ENCODE results near the gene SRSF5. TPM values are rescaled to one million over a fixed set of nuclear protein-coding genes. Genes with fewer than 3 reads are reported as not detected.
A peak's percentile ranks its signal among the peaks of the same experiment; 100 is the strongest.

SRSF5 gene
- total RNA-seq, 2 experiments from 2014 or later = 255 to 267 TPM

DNA sequence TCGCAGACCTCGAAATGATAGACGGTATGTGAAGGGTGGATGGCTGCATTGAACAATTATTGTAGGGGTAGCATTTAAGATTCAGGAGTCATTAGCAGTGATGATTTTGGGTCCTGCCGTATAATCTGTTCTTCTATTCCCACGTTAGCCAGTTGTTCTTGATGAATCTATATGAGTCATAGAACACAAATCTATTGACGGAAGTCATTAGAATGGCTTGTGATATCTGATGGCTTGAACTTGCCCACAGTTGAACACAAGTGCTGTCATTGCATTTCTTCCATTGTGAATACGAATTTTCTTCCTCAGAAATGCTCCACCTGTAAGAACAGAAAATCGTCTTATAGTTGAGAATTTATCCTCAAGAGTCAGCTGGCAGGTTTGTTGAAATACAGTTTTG is 1.9 kb downstream of the SRSF5 start:
- peaks cover 72% of the 10 kb centered on the region for H3K36me3 Mint-ChIP-seq (ENCODE audit: low read depth)
- TF ChIP-seq, protein P1, sequence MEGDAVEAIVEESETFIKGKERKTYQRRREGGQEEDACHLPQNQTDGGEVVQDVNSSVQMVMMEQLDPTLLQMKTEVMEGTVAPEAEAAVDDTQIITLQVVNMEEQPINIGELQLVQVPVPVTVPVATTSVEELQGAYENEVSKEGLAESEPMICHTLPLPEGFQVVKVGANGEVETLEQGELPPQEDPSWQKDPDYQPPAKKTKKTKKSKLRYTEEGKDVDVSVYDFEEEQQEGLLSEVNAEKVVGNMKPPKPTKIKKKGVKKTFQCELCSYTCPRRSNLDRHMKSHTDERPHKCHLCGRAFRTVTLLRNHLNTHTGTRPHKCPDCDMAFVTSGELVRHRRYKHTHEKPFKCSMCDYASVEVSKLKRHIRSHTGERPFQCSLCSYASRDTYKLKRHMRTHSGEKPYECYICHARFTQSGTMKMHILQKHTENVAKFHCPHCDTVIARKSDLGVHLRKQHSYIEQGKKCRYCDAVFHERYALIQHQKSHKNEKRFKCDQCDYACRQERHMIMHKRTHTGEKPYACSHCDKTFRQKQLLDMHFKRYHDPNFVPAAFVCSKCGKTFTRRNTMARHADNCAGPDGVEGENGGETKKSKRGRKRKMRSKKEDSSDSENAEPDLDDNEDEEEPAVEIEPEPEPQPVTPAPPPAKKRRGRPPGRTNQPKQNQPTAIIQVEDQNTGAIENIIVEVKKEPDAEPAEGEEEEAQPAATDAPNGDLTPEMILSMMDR (IDR thresholded peaks at IDR 0.05) = no peak
- peak overlapping the region; percentile 100 for H3K27ac Mint-ChIP-seq
- CTCF ChIA-PET = interaction anchor here (1.0 to 1.2 kb wide), 3 partner anchors 8 to 42 kb away, joined by 3 to 4 read pairs (median 4); no protein-coding TSS in a partner anchor
- DNase-seq (no peak), ATAC-seq (no peak)
- POLR2A ChIA-PET = interaction anchor here (1.5 to 4.2 kb wide), 4 partner anchors 8 to 157 kb away, joined by 7 to 28 read pairs (median 8); partner anchors contain the start of gene SUSD6
- peaks cover 2% of the 10 kb centered on the region for H3K27me3 Mint-ChIP-seq
- intact Hi-C loops (cut with micrococcal nuclease) = no loop called here
- H3K4me1 Mint-ChIP-seq (ENCODE audit: low read depth) = peaks cover 63% of the 10 kb centered on the region
- peaks cover 6% of the 10 kb centered on the region for H3K9me3 Mint-ChIP-seq
- H3K4me3 Mint-ChIP-seq = peak overlapping the region; percentile 90

GRCh38 chr14:69769623-69770022 is 2.7 kb downstream of the SRSF5 start:
- Mint-ChIP-seq H3K9me3 (peaks cover 3% of the 10 kb centered on the region), H3K4me1 (ENCODE audit: low read depth) (peaks cover 63% of the 10 kb centered on the region), H3K27me3 (peaks cover 2% of the 10 kb centered on the region), H3K36me3 (ENCODE audit: low read depth) (peaks cover 76% of the 10 kb centered on the region), H3K4me3 (peak overlapping the region; percentile 55), H3K27ac (peak overlapping the region; percentile 77)
- CTCF ChIA-PET = interaction anchor here (1.0 kb wide), 1 partner anchor 11 kb away, joined by 4 read pairs; no protein-coding TSS in a partner anchor
- ATAC-seq (no peak), DNase-seq (no peak)
- POLR2A ChIA-PET = interaction anchor here (2.4 to 4.2 kb wide), 2 partner anchors 7 to 9 kb away, joined by 9 to 28 read pairs; no protein-coding TSS in a partner anchor
- TF ChIP-seq, protein P1 (IDR thresholded peaks at IDR 0.05) = no peak
- intact Hi-C loops (cut with micrococcal nuclease) = no loop called here

GRCh38 chr14:69770559-69770958 is 3.6 kb downstream of the SRSF5 start:
- ATAC-seq (no peak), DNase-seq (no peak)
- POLR2A ChIA-PET = no interaction called here
- Mint-ChIP-seq H3K36me3 (ENCODE audit: low read depth) (peaks cover 82% of the 10 kb centered on the region), H3K4me1 (ENCODE audit: low read depth) (peaks cover 69% of the 10 kb centered on the region), H3K4me3 (peak overlapping the region; percentile 55), H3K9me3 (peaks cover 3% of the 10 kb centered on the region), H3K27me3 (peaks cover 2% of the 10 kb centered on the region), H3K27ac (peak overlapping the region; percentile 77)
- TF ChIP-seq, protein P1 (IDR thresholded peaks at IDR 0.05) = no peak
- CTCF ChIA-PET = no interaction called here
- intact Hi-C loops (cut with micrococcal nuclease) = no loop called here

DNA sequence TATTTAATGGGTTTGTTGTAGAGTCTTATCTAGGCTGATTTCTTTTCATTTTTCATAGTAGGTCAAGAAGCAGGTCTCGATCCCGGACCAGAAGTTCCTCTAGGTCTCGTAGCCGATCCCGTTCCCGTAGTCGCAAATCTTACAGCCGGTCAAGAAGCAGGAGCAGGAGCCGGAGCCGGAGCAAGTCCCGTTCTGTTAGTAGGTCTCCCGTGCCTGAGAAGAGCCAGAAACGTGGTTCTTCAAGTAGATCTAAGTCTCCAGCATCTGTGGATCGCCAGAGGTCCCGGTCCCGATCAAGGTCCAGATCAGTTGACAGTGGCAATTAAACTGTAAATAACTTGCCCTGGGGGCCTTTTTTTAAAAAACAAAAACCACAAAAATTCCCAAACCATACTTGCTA is 4.2 kb downstream of the SRSF5 start:
- H3K4me3 Mint-ChIP-seq = no peak overlapping the region
- TF ChIP-seq, protein P1 (IDR thresholded peaks at IDR 0.05) = no peak
- no peak for ATAC-seq
- H3K36me3 Mint-ChIP-seq (ENCODE audit: low read depth) = peaks cover 85% of the 10 kb centered on the region
- ChIA-PET POLR2A (interaction anchor here (0.9 to 1.2 kb wide), 3 partner anchors 13 to 34 kb away, joined by 3 to 7 read pairs (median 3); no protein-coding TSS in a partner anchor), CTCF (interaction anchor here (1.5 kb wide), 1 partner anchor 16 kb away, joined by 3 read pairs; no protein-coding TSS in a partner anchor)
- H3K27ac Mint-ChIP-seq = peak overlapping the region; percentile 77
- H3K9me3 Mint-ChIP-seq = no peaks in the 10 kb centered on the region
- no peak for DNase-seq
- intact Hi-C loops (cut with micrococcal nuclease) = no loop called here
- peaks cover 70% of the 10 kb centered on the region for H3K4me1 Mint-ChIP-seq (ENCODE audit: low read depth)
- peaks cover 2% of the 10 kb centered on the region for H3K27me3 Mint-ChIP-seq

All from activated CD8-positive, alpha-beta T cell treated with anti-CD3 and anti-CD28 coated beads for 36 hours (primary cell).